Peyer's patch (tissue), 4 donors: ENCODE data around the gene KRT4.

ENCODE experiments used
- CTCF ChIP-seq, 6 experiments: fragments of 450-650 bp in 4 of 6; fragments of 200-600 bp in 2 of 6; sonication (generic) in 1 of 6; IDR thresholded peaks; one replicate each; pipeline ENCODE4 v1.5.1; 2017 to 2019; ENCODE audit warnings: antibody characterized with exemption in 6 of 6, mild to moderate bottlenecking in 3 of 6, moderate library complexity in 1 of 6
- POLR2A ChIP-seq, 2 donors: fragments of 450-650 bp; IDR thresholded peaks; one replicate each; pipeline ENCODE4 v1.5.1; 2017; ENCODE audit warnings: antibody characterized with exemption in 2 of 2, mild to moderate bottlenecking in 2 of 2, moderate library complexity in 2 of 2

DNA sequence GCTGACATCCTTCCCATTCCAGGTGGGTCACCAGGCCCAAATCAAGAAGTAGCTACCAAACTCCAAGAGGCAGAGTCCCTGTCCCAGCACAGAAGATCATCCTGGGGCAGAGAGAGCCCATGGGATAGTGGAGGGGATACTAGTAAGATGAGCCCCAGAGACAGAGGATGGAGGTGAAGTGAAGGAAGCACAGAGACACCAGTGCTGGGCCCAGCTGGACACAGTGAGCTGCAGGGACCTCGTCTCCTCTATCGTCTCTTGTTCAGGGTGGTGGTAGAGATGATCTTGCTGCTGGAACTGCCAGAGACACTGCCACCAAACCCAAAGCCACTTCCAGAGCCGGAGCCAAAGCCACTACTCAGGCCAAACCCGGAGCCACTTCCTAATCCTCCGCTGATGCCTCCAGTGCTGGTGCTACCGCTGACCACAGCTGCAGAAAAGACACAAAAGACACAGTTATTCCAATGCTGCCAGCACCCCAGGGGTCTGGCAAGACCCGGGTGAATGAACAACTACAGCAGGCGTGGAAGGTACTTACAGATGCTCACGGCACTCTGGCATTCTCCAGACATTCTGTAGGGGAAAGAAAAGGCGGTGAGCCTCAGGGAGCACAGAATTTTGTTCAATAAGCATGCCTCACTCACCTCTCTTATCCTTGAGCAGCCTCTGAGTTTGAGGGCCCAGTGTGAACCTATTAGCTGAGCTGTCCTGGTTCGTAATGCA, 6.9 kb downstream of the KRT4 start:
- no peak for TF ChIP-seq CTCF (IDR thresholded peaks at IDR 0.05)
- TF ChIP-seq POLR2A (IDR thresholded peaks at IDR 0.05), result no peak
